Glomerular visceral epithelial cell (primary cell): ENCODE results near the gene NARF.
"Not testable (repeated sequence)": the region's sequence is repeated elsewhere in the genome, so short reads cannot be mapped to it uniquely, and the experiment has no call there.

Source experiments
- DNase-seq: peaks from one replicate; pipeline ENCODE4 v3.0.0-alpha.2; 2016; ENCODE audit errors: extremely low spot score

Gene NARF

DNA sequence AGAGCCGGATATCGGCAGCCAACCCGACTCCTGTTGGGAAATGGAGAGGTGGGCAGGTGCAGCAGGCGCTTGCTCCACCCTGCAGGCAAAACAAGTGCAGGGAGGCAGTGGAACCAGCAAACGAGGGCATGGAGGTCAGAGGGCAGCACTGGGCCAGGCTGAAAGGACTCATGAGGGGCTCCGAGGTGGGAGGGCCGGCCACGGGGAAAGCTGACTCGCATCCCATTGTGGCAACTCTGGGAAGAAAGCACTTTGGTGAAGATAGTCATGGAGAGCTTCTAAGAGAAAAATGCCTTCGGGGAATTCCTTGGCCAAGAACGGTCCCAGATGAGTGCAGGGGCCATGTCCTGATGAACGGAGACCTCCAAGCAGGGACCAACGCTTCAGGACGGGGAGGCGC is 12.4 kb upstream of the NARF start:
- DNase-seq, result no peak

DNA sequence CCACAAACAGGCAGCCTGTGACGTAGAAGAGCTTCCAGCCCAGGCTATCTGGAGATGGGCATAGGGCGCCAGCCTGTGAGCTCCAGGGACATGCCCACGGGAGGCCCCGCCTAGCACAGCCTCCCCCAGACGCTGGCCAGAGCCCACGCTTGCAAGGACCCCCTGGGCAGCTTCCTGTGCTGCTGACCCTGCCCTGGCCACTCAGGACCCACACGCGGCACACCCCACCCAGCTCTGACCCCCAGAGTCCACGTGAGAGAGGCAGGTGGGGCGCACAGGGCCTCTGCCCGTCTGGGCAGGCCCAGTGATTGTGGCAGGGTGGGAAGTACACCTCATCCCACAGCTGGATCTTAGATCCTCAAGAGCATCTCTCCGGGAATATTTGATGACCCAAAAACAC is 11.9 kb upstream of the NARF start:
- no peak for DNase-seq

DNA sequence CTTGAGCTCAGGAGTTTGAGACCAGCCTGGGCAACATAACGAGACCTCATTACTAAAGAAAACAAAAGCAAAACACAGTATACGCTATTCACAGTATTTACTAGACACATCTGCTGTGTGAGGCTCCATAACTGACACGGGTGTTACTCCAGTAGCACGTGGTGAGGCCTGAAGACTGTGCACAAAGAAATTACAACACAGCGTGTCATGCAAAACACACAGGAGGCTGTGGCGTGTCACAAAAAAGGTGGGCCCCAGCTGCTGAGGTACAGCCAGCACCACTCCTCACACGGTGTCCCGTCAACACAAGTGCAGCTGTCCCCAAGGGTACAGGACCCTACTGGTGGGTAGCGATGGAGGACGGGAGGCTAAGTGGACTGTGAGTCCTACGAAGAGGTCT is 10.7 kb upstream of the NARF start:
- DNase-seq, result no peak

DNA sequence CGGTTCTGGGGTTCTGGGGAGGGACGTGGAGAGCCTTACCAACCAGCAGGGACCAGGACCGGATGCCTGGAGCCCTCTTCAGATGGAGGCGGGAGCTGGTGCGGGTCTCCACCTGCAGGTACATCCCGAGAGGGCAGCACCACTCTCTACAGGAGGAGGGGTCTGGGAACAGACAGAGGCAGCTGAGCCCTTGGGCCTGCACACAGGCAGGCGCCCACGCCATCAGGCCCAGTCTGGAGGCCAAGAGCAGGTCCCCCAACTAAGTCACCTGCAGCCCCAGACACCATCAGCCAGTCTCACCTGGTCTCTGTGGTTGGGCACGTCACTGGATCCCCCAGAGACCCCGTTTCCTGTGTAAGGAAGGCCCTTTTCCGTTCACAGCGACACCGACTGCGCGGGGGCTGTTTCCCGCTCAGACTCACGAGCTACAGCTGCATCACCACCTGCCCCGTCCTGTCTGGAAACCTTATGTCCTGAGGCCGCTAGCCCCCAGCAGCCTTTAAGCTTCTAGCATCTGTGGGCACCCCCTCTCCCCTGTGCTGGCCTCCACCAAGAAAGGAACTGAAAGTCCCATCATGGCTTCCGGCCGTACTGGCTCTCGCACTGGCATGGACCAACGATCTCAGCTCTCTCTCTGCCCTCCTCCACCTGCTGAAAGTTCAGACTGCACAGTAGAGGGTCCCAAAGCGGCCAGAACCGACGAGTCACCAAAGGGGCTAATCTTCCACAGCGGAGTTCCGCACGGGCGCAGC is 9.2 kb upstream of the NARF start:
- no peak for DNase-seq

DNA sequence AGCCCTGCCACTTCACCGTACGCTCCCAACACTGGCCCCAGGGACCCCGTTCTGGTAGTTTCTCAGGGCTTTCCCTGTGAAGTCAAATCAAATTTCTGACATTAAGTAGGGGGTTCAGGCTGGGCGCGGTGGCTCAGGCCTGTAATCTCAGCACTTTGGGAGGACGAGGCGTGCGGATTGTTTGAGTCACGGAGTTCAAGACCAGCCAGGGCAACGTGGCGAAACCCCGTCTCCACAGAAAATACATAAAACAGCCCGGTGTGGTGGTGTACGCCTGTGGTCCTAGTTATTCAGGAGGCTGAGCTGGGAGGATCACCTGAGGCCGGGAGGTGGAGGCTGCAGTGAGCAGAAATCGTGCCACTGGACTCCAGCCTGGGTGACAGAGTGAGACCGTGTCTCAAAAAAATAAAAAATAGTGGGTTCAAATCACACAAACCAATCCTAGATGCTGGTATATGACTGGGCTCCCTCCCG is 8.6 kb upstream of the NARF start:
- DNase-seq, result no peak

DNA sequence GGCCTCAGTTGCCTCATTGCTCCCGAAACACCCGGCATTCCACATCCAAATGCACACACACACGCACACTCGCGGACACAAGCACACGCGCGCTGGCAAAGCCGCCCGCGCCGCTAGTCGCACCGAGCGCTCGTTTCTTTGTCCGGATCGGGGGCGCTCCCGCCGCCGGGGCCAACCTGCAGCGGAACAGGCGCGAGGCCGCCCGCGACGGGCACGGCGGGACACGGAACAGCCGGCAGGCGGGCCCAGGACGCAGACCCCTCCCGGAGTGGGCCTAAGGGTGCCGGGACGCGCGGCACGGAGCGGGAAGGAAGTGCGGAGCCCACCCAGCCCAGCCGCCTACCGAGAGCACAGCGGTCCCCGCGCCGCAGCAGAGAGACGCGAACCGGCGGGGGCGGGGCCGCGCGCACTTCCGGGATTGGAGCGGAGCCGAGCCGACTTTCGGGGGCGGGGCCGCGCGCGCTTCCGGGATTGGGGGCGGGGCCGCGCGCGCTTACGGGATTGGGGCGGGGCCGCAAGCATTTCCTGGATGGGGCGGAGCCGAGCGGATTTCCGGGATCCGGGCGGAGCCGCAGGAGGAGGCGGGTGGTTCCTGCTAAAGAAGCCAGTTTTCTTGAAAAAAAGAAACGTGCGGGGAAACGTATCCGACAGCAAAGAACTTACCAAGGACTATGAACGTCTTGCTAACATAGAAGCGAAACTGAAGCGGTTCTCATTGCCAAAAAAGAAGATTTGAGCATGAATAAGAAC is 8.0 kb upstream of the NARF start, which contains the start of gene CYBC1:
Gene CYBC1 (minus strand): TSS at position 396 of the 750 bp plus-strand sequence. CDS start 1,498 bp downstream, outside the sequence.
- DNase-seq, result peak; percentile 95

DNA sequence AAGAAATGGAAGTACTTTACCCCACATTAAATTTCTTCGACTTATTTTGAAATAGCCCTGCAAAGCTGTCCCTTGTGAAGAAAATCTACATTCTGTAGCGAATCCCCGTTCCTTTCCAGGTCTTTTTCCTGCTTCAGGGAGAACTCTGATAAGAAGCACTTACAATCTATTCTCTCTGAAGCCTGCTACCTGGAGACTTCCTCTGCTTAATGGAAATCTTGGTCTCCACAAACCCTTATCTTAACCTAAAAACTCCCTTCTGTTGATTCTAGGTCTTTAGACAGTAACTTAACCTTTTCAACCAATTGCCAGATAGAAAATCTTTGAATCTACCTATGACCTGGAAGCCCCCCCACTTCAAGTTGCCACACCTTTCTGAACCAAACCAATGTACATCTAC is 6.4 kb upstream of the NARF start:
- no peak for DNase-seq

DNA sequence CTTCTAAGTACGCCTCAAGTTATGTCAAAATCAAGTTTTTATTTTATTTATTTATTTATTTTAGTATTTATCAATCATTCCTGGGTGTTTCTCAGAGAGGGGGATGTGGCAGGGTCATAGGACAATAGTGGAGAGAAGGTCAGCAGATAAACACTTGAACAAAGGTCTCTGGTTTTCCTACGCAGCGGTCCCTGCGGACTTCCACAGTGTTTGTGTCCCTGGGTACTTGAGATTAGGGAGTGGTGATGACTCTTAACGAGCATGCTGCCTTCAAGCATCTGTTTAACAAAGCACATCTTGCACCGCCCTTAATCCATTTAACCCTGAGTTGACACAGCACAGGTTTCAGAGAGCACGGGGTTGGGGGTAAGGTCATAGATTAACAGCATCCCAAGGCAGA is 5.4 kb upstream of the NARF start:
- not testable (repeated sequence) for DNase-seq

DNA sequence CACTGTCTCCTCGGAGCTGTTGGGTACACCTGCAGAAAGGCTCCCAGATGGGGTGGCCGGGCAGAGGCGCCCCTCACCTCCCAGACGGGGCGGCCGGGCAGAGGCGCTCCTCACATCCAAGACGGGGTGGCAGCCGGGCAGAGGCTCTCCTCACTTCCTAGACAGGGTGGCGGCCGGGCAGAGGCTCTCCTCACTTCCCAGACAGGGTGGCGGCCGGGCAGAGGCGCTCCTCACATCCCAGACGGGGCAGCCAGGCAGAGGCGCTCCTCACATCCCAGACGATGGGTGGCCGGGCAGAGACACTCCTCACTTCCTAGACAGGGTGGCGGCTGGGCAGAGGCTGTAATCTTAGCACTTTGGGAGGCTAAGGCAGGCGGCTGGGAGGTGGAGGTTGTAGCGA is 4.8 kb upstream of the NARF start:
- DNase-seq, result not testable (repeated sequence)

DNA sequence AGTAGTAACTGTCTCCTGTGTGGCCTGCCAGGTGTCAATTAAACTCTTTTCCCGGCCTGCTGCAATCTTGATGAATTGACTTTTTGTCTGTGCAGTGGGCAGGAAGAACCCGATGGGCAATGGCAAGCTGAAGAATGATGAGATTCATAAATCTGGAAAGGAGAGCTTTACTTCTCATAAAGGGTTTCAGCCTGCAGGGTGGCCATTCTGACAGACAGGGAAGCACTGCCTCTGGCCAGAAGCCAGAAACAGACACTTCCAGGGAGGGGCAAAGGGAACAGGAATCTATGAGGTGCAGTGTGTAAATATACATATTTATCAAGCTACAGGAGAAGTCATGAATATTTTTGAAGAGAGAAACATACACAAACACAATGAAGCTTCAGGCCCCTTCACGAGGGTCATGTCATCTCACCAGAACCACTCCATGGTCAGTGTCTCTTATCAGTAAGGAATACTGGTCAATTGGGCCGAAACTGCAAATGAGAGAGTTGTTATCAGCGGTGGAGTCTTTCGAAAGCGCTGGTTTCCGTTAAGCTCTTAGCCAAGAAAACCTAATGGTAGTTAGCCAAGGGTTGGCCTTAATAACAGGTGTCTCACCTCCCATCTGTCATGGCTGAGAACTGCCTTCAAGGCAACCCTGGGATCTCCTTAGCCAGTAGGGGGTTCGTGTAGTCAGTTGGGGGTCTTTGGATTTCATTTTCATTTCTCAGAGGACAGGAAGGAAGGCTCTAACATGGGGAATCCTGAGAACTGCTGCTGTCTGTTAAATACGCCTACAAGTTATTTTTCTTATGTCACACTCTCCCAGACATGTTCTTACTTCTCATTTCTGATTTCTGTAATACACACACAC is 1.2 kb upstream of the NARF start:
- DNase-seq, result no peak

DNA sequence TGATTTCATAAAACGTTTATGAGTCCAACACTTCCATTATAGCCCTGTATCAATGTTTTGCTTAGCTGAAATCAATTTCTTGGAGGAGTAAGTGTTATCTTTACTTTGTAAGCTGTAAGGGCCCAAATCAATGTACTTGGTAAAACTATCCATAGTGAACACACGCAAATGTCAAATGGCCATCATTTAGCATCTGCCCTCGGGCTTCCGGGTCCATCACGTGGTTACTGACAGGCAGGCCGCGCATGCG is 687 bp upstream of the NARF start:
- DNase-seq, result no peak

DNA sequence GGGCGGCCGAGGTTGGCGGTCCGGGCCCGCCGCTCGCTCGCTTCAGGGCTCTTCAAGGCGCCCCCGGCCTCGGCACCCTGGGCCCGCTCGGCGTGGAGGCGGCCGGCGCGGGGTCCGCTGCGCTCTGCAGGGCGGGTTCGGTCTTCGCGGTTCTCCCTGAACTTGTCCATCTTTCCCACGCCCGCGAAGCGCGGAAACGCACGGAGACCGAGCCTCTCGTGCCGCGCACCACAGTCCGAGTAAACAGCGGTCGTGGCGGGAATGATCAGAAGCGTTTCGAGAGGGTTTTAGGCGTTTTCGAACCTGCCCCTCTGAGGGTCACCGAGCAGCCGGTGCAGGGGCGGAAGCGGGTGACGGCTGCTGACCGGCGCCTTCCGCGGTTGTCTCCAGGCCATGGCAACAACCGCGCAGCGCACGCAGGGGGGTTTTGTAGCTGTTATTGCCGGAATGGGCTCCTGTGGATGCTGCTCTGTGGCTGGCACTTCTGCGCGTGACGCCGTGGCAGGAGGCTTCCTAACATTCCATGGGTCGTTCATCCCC is 414 bp downstream of the NARF start:
- DNase-seq, result peak; percentile 39

DNA sequence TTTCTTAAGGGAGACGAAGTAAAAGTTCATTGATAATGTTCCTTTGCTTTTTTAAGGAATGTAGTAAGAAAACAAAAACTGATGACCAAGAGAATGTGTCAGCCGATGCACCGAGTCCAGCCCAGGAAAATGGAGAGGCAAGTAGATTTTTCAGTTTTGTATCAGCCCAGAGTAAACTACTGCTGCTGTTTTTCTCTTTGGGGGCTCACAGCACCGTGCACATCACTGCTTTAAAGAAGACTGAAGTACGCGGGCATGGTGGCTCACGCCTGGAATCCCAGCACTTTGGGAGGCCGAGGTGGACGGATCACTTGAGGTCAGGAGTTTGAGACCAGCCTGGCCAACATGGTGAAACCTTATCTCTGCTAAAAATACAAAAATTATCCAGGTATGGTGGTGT is 1.4 kb downstream of the NARF start:
- not testable (repeated sequence) for DNase-seq

DNA sequence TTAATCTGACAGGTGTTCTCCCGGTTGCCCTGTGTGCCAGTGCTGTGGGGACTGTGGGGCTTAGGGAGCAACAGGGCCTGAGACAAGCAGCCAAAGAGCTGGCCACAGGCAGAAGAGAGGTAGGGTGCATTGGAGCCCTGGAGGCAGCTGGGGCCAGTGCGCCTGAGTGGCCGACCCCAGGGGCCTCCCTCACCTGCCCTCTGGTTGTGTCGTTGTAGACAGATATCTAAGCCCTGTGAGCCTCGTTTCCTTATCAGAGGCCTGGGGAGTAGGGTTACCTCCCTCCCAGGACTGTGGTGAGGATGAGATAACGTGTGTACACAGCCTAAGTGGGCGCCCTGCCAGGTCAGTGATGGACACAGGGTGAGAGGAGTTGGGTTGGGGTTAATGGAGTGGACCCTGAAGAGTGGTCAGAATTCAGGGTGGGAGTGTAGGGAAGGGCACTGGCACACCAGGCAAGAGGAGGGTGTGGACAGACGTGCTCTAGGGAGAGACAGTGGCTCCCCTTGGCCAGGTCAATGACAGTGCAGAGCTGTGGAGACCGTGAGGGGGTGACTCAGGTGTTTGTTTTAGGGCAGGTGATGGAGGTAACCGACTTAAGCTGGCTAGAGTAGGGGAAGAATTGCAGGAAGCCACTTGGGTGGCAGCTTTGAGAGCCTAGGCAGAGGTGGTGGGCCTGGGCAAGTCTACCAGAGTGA is 3.4 kb downstream of the NARF start:
- no peak for DNase-seq

DNA sequence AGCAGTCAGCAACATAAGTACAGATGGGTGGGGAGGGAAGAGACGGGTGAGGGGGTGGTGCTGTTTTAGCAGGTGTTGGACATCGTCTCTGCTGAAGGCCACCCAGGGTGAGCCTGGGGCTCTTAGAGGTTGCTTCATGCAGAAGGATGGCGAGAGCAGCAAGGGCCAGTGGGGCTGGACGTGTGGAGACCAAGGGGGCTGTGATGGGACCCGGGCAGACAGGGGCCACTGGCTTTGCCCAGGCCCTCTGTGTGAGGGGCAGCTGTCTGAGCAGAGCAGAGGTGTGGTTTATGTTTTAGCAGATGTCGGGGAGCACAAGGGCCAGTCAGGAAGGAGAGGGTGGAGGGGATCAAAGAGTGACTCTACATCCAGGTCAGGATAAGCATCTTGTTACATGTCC is 4.8 kb downstream of the NARF start:
- DNase-seq, result no peak

DNA sequence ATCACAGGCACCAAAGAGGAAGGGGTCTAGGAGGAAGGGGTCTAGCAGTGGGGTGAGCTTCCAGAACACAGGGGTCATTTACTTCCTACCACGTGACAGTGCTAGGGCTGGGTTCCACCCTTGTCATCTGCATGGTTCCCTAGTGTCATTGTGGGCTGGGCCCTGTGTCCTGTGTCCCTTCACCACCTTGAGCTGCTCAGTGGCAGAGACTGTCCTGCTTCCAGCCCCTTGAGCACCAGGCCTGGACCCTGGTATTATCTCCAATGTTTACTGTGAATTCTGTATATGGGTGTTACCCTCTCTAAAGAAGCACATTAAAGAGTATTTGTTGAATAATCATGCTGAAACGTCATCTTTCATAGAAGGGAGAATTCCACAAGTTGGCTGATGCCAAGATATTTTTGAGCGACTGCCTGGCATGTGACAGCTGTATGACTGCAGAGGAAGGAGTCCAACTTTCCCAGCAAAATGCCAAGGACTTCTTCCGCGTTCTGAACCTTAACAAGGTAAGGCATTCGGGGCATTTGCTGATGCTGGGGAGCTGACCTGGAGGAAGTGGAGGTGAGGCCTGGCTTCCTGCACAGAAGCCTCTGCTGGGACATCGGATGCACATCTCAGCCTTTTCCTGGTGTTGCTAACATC is 5.5 kb downstream of the NARF start:
- DNase-seq, result no peak

DNA sequence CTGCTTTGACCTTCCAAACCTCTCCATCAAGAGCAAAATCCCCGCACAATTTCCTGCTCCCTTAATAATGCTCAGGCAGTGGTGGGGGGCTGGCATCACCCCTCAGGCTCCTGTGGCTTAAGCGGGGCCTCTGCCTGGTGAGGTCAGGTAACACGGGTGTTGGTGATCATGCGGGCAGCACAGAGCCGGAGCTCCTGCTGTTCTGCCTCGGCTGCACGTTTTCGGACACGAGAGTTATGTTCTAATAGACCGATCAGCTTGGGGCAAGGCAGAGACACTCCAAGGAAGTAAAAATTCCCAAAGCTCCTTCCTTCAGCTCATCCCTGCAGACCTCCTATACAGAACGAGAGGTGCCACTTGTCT is 6.0 kb downstream of the NARF start:
- DNase-seq, result no peak

DNA sequence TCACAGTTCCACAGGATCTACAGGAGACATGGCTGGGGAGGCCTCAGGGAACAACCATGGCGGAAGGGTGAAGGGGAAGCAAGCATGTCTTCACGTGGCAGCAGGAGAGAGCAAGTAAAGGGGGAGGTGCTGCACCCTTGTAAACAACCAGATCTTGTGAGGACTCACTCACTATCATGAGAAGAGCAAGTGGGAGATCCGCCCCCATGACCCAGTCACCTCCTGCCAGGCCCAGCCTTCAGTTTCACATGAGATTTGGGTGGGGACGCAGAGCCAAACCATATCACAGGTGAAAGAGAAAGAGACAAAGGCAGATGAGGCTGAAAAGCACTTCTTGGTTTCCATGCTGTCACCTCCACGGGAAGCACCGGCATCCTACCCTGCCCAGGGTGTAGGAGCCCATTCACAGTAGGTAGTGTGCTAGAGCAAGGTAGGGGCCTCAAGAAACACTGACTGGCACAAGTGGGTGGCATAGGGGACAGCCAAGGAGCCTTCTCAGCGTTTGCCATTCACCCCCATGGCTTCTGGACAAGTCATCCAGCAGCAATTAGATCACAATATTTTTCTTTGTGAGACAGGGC is 6.6 kb downstream of the NARF start:
- no peak for DNase-seq

DNA sequence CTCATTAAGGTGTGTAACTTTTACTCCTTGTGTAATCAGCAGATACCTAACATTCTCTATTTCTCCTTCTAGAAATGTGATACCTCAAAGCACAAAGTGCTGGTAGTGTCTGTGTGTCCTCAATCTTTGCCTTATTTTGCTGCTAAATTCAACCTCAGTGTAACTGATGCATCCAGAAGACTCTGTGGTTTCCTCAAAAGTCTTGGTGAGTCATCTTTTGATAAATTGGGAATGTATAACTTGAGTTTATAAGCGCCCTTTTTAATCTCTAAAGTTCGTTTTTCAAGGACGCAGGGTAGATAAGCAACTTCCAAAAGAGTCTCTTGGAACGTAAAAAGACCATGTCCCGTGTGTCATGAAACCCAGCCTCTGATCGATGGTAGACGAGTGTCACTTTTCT is 10.2 kb downstream of the NARF start:
- DNase-seq, result no peak

DNA sequence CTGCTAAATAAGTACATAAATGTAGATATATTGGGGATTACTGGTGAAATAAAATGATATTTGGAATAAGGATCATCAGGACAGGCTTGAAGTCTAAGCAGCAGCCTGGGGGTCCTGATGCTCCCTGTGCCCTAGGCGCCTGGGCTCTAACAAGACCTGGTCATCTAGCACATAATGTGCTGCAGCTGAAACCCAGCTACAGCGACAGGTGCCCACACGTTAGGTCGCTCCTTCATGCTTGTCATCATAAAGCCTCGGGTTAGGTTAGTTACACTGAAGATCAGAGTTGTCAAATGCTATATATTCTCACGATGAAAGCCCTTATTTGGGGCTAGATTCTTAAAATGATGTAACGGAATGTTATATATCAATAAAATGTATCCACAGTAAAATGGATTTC is 11.5 kb downstream of the NARF start:
- DNase-seq, result no peak
